Smooth muscle cell of the umbilical artery (primary cell): ENCODE results near the gene KLK4. TPM values are rescaled to one million over a fixed set of nuclear protein-coding genes. Genes with fewer than 3 reads are reported as not detected.

Source experiments
- total RNA-seq: library from RNA; depleted of rRNA; stranded (reverse); fragments of >200 nt; gene quantifications from 2 replicates; pipeline ENCODE4 v1.2.3, GENCODE V29; 2014

The KLK4 gene
- total RNA-seq = not detected in 2 replicates

GRCh38 chr19:50911206-50912101 is at the start of gene KLK4:
KLK4 (minus strand) TSS chr19:50911395; CDS start chr19:50910738, 657 bp downstream.

GRCh38 chr19:50952910-50953309 is 41.7 kb upstream of the KLK4 start, which contains the start of gene KLK5:
KLK5 (minus strand) TSS chr19:50953038; CDS start chr19:50952657, 381 bp downstream.

GRCh38 chr19:50873056-50873455 is 38.1 kb downstream of the KLK4 start, which contains the start of gene KLK2:
KLK2 (plus strand) TSS chr19:50873439; CDS start chr19:50873474, 35 bp downstream.

Other genes starting within 250 kb of the KLK4 start
- 6.8 and 11.0 TPM in 2 replicates for gene SHANK1, start 191.6 kb downstream of the KLK4 start, total RNA-seq
- 56.1 and 68.0 TPM in 2 replicates for gene CLEC11A, start 188.0 kb downstream of the KLK4 start, total RNA-seq
- not detected in 2 replicates for gene GPR32, start 140.9 kb downstream of the KLK4 start, total RNA-seq
- not detected in 2 replicates for gene ACP4, start 121.0 kb downstream of the KLK4 start, total RNA-seq
- not detected in 2 replicates for gene KLK1, start 87.6 kb downstream of the KLK4 start, total RNA-seq
- not detected in 2 replicates for gene KLK15, start 77.8 kb downstream of the KLK4 start, total RNA-seq
- gene KLK3, start 56.5 kb downstream of the KLK4 start, total RNA-seq = not detected in 2 replicates
- gene KLK2, start 38.0 kb downstream of the KLK4 start, total RNA-seq = not detected in 2 replicates
- not detected in 2 replicates for gene KLK5, start 41.6 kb upstream of the KLK4 start, total RNA-seq
- not detected in 2 replicates for gene KLK6, start 58.2 kb upstream of the KLK4 start, total RNA-seq
- not detected in 2 replicates for gene KLK7, start 72.5 kb upstream of the KLK4 start, total RNA-seq
- gene KLK8, start 90.2 kb upstream of the KLK4 start, total RNA-seq = not detected in 2 replicates
- gene KLK10, start 108.3 kb upstream of the KLK4 start, total RNA-seq = not detected in 2 replicates
- not detected in 2 replicates for gene KLK11, start 115.2 kb upstream of the KLK4 start, total RNA-seq
- not detected in 2 replicates for gene KLK12, start 123.6 kb upstream of the KLK4 start, total RNA-seq
- gene KLK13, start 153.7 kb upstream of the KLK4 start, total RNA-seq = not detected in 2 replicates
- gene KLK14, start 171.5 kb upstream of the KLK4 start, total RNA-seq = not detected in 2 replicates
- 8.6 and 8.7 TPM in 2 replicates for gene CTU1, start 197.0 kb upstream of the KLK4 start, total RNA-seq
- not detected in 2 replicates for gene SIGLEC9, start 213.5 kb upstream of the KLK4 start, total RNA-seq
- gene SIGLEC7, start 230.9 kb upstream of the KLK4 start, total RNA-seq = not detected in 2 replicates